T1000 (cell line): ENCODE results near the gene KIRREL3.

ENCODE experiments used
- DNase-seq: peaks from one replicate; lab custom pipeline; 2025; ENCODE audit warnings: mixed read lengths; lab: John Stamatoyannopoulos, UW

The KIRREL3 gene

DNA sequence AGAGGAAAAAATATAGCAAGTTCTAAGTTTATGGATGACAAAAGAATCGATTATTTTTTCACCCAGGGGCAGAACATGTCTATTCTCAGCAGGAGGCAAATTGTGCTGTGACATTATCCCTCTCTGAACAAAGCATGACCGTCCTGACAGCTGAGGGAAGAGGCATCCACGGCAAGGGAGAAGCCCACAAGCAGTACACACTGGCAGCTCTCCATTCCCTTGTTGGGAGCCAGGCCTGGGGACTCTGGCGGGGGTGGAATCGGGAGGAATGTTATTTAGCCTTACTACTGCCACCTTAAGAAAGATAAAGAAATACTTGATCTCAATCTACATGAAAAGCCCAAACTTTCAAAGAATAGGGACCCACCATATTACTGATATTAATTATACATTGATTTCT lies 3.4 kb downstream of the KIRREL3 start:
- no peak for DNase-seq

DNA sequence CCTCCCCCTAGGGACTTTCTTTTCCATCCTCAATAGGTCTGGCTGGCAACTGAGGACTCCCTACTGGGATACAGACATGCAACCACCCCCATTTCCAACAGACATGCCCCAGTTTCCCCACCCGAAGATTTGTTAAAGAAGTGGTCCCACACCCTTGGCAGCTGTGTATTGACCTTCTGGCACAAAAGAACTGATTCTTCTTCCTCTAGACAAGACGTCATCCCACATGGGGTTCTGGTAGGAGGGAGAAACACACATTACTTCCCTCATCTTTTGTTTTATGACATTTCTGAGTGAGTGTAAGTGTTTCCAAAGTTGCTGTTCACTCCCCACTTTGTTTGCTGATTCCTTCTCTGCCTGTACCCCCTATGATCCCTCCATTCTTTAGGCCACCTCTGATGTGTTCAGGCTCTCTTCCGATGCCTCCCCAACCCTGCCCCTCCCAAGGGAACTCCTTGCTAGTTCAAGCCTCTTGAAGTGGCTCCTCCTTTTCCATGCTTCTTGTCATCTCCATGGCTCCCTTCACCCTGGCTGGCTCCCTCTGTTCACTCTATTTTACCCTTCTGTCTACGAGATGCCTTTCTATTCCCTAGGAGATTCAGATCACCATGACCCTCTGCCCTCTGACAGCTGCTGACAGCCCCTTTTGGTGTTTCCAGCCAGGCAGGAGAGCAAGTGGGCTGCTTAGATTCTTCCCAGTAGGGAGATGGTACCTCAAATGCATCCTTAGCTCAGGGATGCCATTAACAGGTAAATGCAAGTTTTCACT lies 4.3 kb downstream of the KIRREL3 start:
- no peak for DNase-seq

DNA sequence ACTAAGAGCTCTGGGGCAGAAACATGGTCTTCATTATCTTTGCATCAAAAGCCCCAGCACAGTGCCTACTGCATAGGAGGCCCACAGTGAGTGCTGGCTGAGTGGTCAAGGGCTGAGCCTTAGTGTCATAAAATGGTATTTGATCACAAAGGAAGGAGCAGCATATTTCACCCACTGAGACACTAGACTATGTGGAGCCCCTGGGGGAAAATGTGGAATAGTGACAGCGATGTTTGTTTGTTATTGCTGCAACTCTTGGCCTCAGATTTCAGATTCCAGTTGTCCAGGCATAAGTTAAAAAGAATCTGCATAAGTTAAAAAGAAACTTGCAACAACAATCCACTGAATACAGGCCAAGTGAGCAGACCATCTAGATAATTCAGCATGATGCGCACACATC lies 7.0 kb downstream of the KIRREL3 start:
- no peak for DNase-seq

DNA sequence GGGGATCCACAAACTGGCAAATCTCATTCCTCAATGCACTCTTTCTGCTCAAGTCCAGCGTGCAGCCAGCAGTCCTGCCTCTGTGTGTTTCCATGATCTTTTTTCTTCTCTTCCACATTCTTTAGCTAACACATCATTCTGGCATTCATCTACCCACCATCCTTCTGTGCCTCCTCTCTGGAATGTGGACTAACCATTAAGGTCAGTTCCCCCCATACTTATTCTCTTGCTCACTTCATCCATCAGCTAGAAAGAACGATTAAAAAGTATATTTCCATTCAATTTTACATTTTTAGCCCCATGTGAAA lies 7.8 kb downstream of the KIRREL3 start:
- DNase-seq: no peak

DNA sequence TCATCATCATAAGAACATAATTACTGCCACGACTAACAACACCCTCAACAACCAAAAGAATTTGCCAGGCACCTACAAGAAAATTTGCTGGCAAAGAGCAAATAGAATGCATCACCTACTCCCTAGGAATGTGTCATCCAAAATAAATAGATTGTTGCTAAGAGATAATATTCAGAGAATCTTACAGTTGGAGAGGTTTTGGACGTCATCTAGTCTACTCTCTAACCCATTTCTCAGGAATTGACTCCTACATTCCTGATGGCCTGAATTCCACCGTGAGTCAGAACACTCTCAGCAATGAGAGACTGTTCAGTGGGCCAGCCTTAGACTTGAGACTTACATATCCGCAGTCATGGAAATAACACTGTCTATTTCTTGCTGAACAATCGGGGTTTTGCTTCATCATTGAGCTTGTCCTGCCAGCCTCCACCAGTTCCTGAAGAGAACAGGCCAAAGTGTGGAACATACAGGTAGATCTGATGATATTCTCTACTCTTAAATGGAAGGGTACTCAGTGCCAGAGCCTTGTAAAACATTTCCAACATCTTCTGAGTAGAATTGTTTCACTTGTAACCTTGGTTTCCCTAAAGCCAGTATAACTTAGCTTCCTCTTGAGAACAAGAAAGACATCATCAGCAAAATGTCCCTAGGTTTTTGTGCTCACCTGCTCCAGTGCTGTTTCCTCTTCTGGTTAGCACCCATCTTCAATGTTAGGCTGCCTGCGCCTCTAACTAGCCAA lies 8.3 kb downstream of the KIRREL3 start:
- peak; percentile 66 for DNase-seq

DNA sequence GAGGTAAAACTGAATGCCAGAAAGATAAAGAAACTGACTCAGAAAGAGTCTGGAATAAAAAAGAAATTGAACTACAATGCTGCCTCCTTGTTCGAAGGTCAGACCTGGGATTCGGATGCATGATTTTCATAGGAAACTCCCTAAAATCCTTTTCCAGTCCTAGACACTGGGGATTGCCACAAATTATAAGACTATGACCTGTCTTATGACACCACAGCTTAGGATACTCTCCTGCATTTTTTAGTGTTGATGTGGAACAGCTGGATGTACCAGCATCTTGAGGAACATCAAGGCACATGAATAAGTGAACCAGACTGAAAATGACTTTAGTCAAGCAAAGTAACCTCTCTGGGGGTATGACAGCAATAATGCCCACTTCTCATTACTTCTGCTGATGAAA lies 9.0 kb downstream of the KIRREL3 start:
- DNase-seq: no peak

DNA sequence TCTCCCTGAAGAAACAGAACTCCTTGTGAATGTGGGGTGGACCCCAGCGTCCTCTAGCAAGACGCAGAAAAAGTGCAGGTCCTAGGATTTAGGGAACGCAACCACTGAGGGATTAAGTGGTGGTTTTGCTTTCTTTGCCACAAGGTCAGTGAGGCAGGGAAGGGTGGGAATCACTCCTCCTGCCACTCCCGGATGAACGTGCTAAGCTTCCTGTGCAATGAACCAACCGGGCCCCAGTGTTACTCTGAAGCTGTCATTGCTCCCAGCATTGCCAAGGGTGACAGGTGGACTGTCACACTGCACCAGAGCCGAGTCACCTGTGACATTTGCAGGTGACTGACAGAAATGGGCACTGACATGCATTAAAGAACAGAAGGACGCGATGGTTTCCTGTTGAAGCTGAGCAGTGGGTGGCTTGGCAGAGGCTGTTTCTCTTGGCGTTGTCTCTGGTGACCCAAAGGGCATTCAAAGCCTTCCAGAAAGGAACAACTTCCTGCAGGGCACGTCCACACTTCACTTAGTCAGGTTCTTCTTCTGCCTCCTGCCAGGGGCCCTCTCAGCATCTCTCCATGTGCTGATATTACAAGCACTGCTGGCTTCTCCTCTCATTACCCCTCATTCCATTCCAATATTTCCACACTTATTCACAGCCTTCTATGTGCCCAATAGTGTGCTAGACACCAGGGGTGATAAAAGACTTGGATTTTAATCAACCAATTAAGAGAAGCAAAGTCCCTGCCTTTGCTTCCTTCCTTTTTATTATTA lies 9.7 kb downstream of the KIRREL3 start:
- no peak for DNase-seq

DNA sequence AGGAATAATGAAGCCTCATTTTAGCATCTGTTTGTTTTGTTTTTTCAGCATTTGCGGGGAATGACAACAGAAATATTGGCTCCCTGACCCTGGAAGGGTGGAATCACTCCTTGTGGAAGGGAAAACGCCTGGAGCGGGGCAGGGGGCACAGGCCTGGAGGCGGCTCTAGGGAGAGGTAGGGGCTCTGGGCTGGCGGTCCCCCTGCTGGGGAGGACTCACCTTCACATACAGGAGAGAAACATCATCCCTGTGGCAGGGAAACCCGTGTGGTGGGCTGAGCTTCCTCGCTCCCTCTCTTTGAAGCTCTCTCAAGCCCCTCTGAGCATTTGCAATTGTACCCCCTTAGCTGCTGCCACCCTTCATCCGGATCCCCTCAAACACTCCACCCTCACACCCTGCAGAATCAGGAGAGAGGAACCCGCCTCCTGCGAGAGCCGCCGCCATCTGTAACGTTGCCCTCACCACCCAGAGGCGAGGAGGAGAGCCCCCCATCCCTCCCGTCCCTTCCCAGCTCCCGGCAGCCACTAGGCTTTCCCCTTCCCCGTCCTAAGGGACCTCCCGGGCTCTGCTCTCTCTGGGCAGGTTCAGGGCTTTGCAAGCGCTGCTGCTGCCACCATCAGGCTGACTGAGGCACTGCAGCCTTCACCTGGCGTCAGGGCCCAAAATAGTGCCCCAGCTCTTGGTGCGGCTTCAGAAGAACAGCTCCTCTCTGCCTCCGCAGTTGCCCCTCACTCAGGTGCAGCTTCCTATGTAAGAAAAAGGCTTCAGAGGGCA lies 10.4 kb downstream of the KIRREL3 start:
- peak; percentile 34 for DNase-seq

DNA sequence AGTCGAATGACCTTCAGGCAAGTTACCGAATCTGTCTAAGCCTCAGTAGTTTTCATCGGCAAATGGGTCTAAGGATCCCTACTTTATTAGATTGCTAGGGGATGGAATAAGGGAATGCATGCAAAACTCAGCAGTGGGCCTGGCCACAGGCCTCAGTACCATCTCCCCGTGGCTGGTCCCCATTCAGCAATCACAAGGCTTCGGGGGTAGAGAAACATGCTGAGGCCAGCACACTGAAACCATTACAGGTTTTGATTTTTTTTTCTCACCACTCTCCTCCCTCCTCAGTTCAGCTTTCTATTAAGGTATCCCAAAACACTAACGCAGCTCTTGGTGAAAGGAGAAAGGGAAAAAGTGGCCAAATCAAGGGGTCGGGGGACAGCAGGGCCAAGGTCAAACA lies 11.9 kb downstream of the KIRREL3 start:
- no peak for DNase-seq

DNA sequence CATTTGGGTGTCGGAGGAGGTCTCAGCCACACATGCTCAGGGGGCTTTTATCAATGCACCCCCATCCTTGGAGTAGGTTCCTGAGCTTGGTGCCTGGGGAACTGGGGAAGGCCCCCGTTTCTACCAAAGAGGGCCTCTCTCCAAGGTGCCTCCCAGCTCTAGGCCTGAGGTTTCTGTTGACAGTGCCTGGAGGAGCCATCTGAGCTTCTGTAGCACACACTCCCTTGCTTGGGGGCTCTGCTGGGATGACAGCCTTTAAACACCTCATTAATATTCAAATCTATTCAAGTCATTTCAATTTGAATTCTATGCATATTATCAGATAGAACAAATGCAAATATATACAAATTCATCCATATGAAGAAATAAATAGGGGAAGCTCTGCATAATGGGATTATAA lies 18.9 kb downstream of the KIRREL3 start:
- no peak for DNase-seq

DNA sequence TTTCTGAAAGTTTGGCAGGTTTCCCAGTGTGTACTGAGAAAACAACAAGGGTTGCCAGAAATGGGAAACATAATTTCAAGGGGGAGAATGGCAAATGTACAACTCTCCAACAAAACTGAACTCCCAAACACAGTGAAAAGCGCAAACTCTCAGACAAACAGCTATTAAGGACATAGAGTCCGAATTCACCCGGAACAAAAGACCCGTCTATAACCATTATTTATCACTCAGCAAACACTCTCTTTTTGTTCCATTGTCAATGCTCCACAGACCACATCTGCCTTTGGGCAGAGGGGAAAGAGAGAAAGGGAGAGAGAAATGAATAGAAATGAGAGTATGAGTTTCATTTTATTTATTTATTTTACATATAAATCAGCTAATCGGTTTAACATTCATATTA lies 21.7 kb downstream of the KIRREL3 start:
- DNase-seq: no peak

DNA sequence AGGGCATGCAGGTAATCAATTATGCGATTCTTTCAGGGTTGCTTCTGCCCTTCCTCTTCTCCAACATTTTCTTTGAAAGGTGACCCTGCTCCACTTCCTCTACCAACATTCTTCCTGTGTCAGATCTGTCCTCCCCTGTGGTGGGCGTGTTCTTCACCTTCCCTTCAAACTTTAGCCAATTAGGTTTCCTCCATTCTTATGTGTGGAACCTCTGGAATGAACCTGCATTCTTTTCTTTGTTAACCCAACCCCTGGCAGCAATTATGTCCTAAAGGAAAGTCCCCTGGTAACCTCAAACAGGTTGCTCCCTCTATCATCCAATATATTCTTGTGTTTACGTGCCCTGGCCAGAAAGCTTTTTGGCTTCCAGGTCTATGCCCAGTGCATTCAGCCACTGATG lies 22.4 kb downstream of the KIRREL3 start:
- no peak for DNase-seq

DNA sequence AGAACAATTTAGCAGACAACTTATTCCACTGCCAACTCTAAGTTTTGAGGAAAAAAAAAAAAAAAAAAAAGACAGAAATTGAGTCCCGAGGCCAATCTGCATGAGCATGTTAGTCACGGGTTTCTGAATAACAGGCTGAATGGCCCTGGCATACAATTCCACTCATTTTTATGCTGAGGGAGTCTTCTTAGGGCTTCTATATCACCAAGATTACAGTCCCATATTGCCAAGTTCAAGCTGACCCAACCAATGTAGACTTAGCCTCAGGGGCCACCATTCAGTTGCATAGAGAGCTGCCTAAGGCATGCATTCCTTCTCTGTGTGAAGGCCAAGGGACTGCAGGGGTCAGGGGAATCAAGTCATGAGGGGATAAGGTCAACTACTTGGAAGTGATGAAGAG lies 27.5 kb downstream of the KIRREL3 start:
- DNase-seq: no peak

DNA sequence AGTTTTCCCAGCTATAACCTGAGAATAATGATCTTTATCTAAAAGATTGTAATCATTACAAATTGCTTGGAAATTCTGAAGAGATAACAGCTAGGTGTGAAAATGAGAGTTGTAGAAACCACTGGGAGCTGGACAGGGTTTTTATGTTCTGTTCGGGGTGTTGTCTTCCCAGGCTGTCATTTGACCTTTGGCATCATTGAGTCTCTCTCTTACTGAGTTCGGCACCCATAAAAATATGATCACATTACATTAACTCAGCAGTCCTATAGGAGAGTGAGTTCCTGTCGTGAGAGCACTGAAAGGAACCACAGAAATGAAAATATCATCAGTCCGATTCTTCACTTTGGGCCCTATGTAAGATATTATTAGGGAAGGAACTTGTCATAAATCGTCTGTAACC lies 29.3 kb downstream of the KIRREL3 start:
- no peak for DNase-seq

DNA sequence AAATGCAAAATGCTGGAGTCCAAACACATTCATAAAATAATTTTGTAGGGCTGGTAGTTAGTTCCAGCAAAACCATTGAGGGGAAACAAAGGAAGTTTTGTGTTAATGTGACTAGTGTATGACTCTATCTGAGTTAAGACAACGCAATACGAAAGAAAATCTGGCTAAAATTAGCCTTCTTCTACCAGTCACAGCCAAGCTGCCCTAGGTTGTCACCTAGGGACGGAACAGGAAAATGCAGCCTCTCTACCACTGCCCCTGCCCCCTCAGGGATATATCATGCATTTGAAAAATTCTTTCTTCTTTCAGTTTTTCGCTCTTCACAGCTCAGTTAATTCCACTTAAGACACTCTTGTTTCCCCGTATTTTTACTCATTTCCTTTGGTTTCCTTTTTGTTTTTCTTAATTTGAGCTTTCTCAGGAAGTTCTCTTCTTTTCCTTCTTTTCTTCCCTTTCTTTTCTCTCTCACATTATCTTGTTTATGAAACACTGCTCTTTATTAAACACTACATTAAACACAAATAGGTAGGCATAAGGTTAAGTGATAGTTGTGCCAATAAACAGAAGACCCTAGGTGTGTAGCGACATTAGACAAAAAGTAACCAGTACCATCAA lies 30.6 kb downstream of the KIRREL3 start:
- DNase-seq: no peak

DNA sequence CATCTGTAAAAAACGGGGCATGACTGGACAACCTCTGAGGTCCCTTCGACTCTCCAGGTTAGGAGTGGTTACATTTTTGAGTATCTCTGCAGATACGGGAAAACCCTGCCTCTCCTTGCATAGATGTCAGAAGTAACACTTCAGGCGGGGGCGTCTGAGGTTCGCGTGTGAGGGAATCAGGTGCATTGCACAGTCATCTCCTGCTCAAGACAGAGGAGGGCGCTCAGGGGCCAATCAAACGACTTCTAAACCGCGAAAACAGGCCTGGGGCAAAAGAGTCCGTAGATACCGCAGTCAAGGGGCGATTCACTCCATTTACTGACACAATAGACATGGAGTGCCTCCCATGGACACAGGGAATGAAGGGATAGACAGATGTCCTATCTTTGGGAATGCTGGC lies 31.7 kb downstream of the KIRREL3 start:
- no peak for DNase-seq

DNA sequence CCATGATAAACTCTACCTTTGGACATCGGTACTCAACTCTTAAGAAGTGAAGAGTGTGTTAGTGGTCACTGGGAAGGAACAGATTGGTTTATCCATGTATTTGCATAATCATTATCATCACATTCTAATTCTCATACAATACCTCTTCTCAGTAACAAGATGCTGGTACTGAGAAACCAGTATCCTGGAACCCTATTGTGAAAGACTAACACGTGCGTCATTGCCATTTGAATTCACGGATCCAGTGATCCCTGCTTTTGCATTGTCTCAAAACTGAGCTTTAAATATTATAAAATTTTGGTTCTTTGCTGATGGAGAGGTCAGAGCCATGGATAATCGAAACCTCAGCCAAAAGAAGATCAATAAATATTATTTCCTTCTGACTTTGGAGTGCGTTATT lies 35.2 kb downstream of the KIRREL3 start:
- no peak for DNase-seq

DNA sequence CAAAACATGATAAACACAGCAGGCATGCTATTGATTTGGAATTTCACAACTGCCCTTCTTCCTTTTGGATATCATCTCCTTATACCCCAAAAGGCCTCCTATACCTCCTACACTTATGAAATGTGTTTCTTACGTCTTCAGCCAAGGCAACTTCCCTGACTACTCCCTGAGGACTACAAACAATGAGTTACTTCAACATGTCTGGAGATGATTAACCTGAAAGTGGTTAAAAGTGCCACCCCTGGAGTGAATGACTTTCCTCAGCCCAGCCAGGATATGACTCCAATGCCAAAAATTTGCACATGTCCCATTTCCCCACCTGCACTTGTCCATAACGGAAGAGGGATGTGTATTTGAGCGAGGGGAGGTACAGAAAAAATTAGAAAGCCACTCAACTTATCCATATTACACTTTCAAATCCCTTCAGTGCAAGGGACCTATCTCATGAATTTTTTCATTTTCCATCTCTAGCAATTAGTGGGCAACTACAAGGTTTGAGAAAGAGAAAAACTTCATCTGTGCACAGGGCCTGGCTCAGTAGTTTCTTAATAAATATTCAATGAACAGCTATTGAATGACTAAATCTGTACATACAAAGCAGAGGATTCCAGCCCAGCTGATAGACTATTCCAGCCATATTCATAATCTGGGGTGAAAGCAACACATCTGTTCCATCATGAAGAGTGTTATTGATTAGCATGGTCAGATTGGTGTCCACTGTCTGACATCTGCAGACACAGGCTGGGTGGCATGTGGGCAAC lies 36.8 kb downstream of the KIRREL3 start:
- DNase-seq: no peak

DNA sequence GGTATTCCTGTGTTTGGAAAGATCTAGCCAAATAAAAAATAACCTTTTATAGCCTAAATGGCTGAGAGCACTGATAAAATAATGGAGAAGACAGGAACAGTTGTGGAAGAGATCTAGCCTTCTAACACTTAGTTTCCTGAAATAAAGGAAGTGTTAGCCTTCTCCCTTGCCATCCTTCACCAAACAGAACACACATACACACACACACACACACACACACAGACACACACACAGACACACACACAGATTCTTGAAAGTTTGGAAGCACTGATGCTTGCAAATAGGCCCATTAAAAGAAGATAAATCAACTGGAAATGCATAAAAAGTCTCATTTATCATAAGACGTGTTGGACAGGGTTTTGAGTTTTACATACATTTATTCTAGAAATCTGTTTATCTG lies 37.5 kb downstream of the KIRREL3 start:
- DNase-seq: no peak

DNA sequence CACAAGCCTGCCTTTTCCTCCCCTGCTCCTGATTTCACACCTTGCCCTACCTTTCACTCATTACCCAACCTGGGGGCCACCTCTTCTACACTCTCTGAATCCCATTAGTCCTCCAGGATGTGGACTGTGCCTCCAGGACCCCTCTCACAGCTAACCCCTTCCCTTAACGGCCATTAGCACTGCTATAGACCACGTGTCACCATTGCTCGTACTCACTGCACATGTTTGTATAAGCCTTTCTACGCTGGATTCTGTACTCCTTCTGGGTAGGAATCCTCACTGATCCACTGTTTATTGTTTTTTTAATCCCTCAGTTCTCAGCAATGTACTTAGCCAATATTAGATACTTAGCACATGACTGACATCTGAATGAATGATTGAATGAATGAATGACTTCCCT lies 40.9 kb downstream of the KIRREL3 start:
- DNase-seq: no peak

DNA sequence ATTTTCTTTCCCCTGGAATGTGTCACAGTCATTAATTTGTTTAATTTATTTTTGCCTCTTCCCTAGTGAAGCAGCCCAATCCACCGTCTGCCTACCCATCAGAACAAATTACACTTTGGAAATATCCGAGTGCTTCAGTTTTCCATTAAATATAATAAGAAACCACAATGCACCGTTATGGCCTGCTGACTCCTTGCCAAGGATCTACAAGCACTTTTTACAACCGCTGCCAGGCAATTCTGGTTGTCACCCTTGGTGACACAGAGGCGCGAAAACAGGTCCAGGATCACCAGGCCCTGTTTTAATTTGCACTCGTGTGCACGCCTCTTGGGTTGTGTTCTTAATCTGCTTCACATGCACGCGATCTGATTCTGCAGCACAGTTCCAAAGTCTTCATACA lies 43.9 kb downstream of the KIRREL3 start:
- no peak for DNase-seq
